NCI-H1417 treated with DMSO at 0.1 percent for 48 hours (cell line): ENCODE results near the gene STK39.
"Not testable (repeated sequence)": the region's sequence is repeated elsewhere in the genome, so short reads cannot be mapped to it uniquely, and the experiment has no call there.

Experiments
- DNase-seq: peaks from one replicate; lab custom pipeline; 2025; lab: John Stamatoyannopoulos, UW

STK39 gene

GRCh38 chr2:168135121-168135520 is 112.3 kb downstream of the STK39 start:
- DNase-seq = no peak

- no peak for DNase-seq
Measured at GRCh38 chr2:168134485-168134884, 112.9 kb downstream of the STK39 start.

GRCh38 chr2:168132389-168132788 is 115.0 kb downstream of the STK39 start:
- no peak for DNase-seq

GRCh38 chr2:168130346-168130745 is 117.0 kb downstream of the STK39 start:
- DNase-seq = no peak

- no peak for DNase-seq
Measured at GRCh38 chr2:168127371-168127770, 120.0 kb downstream of the STK39 start.

- not testable (repeated sequence) for DNase-seq
Measured at GRCh38 chr2:168122210-168122609, 125.2 kb downstream of the STK39 start.

GRCh38 chr2:168120730-168121129 is 126.7 kb downstream of the STK39 start:
- no peak for DNase-seq

GRCh38 chr2:168120310-168120709 is 127.1 kb downstream of the STK39 start:
- no peak for DNase-seq

- no peak for DNase-seq
Measured at GRCh38 chr2:168119515-168120141, 127.8 kb downstream of the STK39 start.

GRCh38 chr2:168118733-168119514 is 128.5 kb downstream of the STK39 start:
- DNase-seq = no peak

GRCh38 chr2:168116448-168116847 is 130.9 kb downstream of the STK39 start:
- DNase-seq = no peak

GRCh38 chr2:168114619-168115018 is 132.8 kb downstream of the STK39 start:
- DNase-seq = no peak

- DNase-seq = no peak
Measured at GRCh38 chr2:168114040-168114439, 133.4 kb downstream of the STK39 start.

- DNase-seq = no peak
Measured at GRCh38 chr2:168107322-168107721, 140.1 kb downstream of the STK39 start.

- no peak for DNase-seq
Measured at GRCh38 chr2:168105127-168105683, 142.2 kb downstream of the STK39 start.

GRCh38 chr2:168097431-168097830 is 150.0 kb downstream of the STK39 start:
- DNase-seq = no peak

GRCh38 chr2:168096158-168096557 is 151.2 kb downstream of the STK39 start:
- no peak for DNase-seq

- DNase-seq = no peak
Measured at GRCh38 chr2:168091986-168092385, 155.4 kb downstream of the STK39 start.

- no peak for DNase-seq
Measured at GRCh38 chr2:168090366-168091135, 156.8 kb downstream of the STK39 start.

- no peak for DNase-seq
Measured at GRCh38 chr2:168089200-168089599, 158.2 kb downstream of the STK39 start.

- no peak for DNase-seq
Measured at GRCh38 chr2:168087401-168087800, 160.0 kb downstream of the STK39 start.

- no peak for DNase-seq
Measured at GRCh38 chr2:168086851-168087250, 160.5 kb downstream of the STK39 start.
